ENCODE results near the gene GMDS.

Gene GMDS

DNA sequence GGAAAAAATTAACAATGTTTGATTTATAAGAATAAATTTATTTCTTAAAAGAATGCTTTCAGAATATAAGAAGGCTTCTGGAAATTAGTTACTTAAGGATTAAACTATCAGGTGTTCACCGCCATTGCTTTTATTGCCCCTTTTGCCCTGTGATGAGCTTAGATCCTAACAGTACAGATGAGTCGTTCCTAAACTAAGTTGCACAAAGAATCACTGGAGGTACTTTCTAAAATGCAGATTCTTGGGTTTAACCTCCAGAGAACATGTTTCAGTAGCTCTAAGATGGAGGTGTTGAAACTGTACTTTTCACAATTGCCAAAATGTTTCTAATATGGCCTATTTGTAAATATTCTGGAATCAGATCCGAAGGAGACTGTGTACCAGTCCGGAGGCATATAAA is 211.9 kb downstream of the GMDS start:
- no peak for DNase-seq

- DNase-seq: no peak
Measured at GRCh38 chr6:2030682-2031244, 214.6 kb downstream of the GMDS start.

DNA sequence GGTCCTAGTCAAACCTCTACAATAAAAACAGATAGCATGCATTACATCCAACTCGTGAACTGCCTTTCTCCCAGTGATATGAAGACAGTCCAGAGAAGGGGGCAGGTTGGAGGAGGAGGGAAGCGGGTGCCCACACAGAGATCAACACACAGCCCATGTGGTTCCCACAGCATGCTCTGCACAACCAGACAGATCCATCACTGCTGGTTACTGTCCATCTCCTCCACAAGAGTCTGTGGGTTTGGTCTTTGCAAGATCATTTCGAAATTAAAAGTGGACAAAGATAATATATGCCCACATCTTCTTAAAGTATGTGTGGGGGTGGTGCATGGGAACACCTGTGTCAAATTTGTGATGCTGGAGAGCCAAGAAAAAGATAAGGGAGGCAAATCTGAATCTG is 215.5 kb downstream of the GMDS start:
- no peak for DNase-seq

- DNase-seq: no peak
Measured at GRCh38 chr6:2029130-2029794, 216.1 kb downstream of the GMDS start.

DNA sequence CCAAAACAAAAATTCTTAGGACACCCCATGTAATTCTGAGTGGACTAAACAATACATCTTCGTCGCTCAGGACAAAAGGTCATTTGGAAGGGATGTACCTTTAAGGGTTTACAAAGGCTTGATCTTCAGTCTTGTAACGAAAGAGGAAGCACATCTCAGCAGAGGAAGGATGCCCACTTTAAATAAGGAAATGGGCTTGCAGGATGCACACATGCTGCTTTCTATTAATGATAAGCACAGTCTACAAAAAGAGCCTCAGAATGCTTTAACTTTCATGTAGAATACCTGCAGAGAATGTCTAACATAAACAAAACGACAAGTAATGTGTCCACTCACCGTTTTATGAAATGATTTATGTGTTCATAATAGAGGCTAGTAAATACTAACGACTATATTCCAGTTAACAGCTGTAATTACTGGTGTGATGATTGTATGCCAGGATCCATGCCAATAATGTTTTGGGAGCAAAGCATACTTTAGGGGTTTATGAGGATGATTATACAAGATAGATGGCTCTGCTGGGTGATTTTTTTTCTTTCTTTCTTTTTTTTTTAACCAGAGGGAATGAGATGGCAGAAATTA is 216.9 kb downstream of the GMDS start:
- no peak for DNase-seq

DNA sequence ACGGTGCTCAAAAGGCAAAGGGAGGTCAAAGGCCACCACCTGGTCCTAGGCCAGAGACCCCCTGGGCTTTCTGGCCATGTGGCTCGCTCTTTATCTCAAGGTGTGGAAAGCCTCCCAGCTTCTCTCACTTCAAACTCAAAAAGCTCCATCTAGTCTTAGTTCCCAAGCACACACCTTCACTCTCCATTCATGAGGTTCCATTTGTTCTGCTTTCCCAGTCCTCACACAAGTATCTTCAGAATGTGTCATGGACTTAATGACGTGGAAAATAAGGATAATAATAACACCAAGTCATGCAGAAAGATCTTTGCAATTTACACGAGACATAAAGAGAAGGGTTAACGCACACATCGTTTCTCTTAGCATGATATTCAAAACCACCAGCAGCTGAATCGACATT is 219.3 kb downstream of the GMDS start:
- DNase-seq: no peak

DNA sequence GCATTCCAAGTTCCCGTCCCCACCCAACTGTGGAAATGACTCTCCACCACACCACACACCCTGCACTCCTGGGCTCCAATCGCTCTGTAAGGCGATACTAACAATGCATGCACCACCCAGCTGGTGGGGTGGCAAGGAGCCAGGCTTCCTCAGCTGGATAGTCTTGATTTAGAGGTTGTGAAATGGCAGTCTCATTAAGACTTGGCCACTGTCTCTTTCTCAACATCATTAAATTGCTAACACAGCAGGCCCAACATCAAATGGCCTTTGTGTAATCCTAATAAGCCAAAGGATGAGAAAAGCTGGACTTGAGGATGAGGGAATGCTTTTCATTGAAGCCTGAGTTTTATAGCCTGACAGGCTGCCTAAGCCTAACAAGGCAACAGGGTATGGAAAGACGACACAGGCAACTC is 223.7 kb downstream of the GMDS start:
- DNase-seq: no peak

- no peak for DNase-seq
Measured at GRCh38 chr6:2020909-2021308, 224.5 kb downstream of the GMDS start.

DNA sequence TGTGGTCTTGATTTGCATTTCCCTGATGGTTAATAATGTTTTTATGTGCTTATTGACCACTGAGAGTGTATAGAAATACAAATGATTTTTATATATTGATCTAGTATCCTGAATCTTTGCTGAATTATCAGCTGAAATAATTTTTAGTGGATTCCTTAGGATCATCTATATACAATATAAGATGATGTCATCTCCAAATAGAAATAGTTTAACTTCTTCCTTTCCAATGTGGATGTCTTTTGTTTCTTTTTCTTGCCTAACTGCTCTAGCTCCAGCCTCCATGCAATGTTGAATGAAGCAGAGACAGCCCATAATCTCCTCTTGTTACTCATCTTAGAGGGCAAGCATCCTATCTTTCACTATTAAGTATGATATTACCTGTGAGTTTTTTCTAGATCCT is 226.4 kb downstream of the GMDS start:
- DNase-seq: no peak

DNA sequence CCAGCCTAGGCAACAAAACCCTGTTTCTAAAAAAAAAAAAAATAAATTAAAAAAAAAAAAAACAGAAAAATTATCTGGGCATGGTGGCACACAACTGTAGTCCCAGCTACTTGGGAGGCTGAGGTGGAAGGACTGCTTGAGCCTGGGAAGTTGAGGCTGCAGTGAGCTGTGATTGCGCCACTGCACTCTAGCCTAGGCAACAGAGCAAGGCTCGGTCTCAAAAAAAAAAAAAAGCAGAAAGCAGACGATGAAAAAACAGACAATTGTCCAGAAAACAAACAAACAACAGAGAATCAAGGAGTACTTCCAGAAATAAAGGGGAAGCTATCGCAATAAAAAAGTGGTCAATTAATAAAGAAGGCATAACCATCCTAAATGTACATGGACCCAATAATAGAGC is 229.4 kb downstream of the GMDS start:
- no peak for DNase-seq

GRCh38 chr6:2008383-2008976 is 236.9 kb downstream of the GMDS start:
- DNase-seq: no peak

DNA sequence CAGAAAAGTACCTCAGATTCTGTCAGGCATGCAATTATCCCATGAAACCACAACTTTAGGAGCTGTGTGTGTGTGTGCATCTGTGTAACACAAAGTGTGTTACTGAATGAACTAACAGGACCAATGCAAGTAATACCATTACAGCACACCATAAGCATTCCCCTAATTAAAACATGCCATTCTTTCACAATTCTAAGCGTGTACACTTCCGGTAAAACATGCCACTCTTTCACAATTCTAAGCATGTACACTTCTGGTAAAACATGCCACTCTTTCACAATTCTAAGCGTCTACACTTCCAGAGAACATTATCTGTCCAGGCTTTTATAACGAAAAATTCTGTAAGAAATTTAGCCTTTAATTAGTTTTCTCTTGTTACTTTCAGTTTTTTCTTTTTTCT is 238.2 kb downstream of the GMDS start:
- DNase-seq: no peak

DNA sequence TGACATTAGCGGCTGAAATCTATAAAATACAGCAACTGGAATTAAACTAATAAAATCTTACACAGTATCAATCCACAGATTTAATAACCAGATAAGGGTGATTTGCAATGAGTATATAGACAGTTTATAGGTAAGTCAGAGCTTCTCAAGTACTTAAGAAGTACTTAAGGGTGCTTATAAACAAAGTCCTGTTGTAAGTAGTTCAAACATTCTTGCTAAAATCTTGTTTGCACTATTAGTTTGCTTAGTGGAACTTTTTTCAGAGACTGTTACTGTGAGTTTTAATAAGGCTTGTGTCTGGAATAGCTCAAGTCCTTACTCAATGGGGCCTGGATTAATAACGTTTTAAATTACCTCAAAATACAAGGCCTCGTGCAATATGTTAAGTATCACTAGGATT is 240.5 kb downstream of the GMDS start:
- no peak for DNase-seq

DNA sequence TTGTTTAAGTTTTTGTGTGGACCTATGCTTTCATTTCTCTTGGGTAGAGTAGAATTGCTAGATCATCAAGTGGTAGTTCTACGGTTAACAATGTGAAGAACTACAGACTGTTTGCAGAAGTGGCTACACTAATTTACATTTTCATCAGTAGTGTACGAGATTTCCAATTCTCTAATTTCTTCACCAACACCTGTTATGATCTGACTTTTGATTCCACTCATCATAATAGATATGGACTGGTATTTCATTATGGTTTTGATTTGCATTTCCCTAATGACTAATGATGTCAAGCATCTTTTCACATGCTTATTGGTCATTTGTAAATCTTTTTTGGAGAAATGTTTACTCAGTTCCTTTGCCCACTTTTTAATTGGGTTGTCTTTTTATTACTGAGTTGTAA is 244.4 kb downstream of the GMDS start:
- DNase-seq: no peak

DNA sequence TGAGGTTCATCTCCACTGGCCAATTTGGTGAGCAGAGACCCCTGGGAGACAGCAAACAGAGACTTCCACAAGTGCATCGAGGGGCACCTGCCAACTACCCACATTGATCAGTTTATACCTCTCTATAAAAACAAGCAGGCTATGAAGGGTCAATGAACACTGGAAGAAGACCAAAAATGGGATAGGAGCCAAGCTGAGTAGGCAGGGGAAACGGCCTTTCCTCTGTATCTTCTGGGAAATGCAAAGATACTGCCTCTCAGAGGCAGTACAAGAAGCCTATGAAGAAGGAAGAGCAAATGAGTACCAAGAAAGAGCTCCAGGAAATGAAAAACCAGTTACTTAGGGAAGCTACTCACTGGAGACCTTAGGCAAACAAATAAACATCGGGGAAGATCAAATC is 247.7 kb downstream of the GMDS start:
- no peak for DNase-seq

GRCh38 chr6:1995636-1996035 is 249.8 kb downstream of the GMDS start:
- DNase-seq: no peak

- DNase-seq: no peak
Measured at GRCh38 chr6:1993042-1993441, 252.4 kb downstream of the GMDS start.

DNA sequence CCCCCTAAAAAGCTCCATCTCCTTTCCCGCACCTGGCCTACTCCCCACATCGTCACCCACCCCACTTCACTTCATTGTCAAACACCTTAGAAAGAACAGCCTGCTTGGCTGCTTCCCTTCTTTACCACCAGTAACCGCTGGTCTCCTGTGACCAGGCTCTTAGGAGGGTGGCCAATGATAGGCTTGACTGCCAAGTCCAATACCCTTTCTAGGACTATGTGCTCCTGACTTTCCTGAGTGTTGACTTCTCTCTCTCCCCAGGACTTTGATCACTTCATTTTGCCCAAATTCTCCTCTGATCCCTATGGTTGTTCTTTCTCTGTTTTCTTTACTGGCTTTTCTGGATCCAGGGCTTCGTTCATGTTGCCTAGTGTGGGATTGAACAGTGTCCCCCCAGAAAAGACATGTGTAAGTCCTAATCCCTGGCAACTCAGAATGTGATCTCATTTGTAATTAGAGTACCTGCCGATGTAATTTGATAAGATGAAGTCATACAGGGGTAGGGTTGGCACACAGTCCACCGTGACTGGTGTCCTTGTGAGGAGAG is 254.0 kb downstream of the GMDS start:
- DNase-seq: no peak

GRCh38 chr6:1988843-1989242 is 256.6 kb downstream of the GMDS start:
- DNase-seq: no peak

- no peak for DNase-seq
Measured at GRCh38 chr6:1987640-1988039, 257.8 kb downstream of the GMDS start.

GRCh38 chr6:1986454-1987243 is 258.8 kb downstream of the GMDS start:
- DNase-seq: no peak

GRCh38 chr6:1984346-1984994 is 260.9 kb downstream of the GMDS start:
- no peak for DNase-seq

DNA sequence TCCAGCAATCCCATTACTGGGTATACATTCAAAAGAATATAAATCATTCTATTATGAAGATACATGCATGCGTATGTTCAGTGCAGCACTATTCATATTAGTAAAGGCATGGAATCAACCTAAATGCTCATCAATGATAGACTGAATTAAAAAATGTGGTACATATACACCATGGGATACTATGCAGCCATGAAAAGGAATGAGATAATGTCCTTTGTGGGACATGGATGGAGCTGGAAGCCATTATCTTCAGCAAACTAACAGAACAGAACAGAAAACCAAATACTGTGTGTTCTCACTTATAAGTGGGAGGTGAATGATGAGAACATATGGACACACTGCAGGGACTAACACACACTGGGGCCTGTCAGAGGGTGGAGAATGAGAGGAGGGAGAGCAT is 261.6 kb downstream of the GMDS start:
- no peak for DNase-seq

Measured in activated T-cell treated with anti-CD3 and anti-CD28 coated beads, Interleukin-2, amount 50 U/mL, for 48 hours (primary cell).